Left lung (tissue), 10 donors: Measurements from ENCODE around the gene CBLN4. TPM values are rescaled to one million over a fixed set of nuclear protein-coding genes. Genes with fewer than 3 reads are reported as not detected.

Experiments used
- ATAC-seq: fragments of 200-7000 bp; cut with Tn5 transposase; one replicate; pipeline ENCODE4 v1.9.1; 2020; ENCODE audit warnings: moderate library complexity
- DNase-seq, 4 donors: peaks; one replicate each; pipeline ENCODE4 v3.0.0-alpha.2; 2013 to 2020
- H3K27ac ChIP-seq, 2 donors: fragments of 200-600 bp; sonication (generic) in 1 of 2; one replicate each; pipeline versions ENCODE4 v1.5.0 to v1.8.0; 2020 to 2021
- H3K27me3 ChIP-seq, 2 donors: fragments of 200-600 bp; sonication (generic) in 1 of 2; one replicate each; pipeline versions ENCODE4 v1.5.0 to v1.8.0; 2020 to 2021
- H3K36me3 ChIP-seq, 2 donors: fragments of 200-600 bp; sonication (generic) in 1 of 2; one replicate each; pipeline versions ENCODE4 v1.5.0 to v1.8.0; 2020 to 2021
- H3K4me1 ChIP-seq, 2 donors: fragments of 200-600 bp; one replicate each; pipeline ENCODE4 v1.8.0; 2021
- H3K4me3 ChIP-seq, 2 donors: fragments of 200-600 bp; sonication (generic) in 1 of 2; one replicate each; pipeline versions ENCODE4 v1.5.0 to v1.8.0; 2020 to 2021; ENCODE audit warnings: mild to moderate bottlenecking in 1 of 2
- H3K9me3 ChIP-seq, 2 donors: fragments of 200-600 bp; sonication (generic) in 1 of 2; one replicate each; pipeline versions ENCODE4 v1.5.0 to v1.8.0; 2020 to 2021
- CTCF ChIP-seq, 2 donors: fragments of 200-600 bp; sonication (generic) in 1 of 2; IDR thresholded peaks; one replicate each; pipeline versions ENCODE4 v1.5.0 to v1.8.0; 2021; ENCODE audit warnings: antibody characterized with exemption in 2 of 2
- intact Hi-C, 2 donors: fragments of 100-400 bp; cut with DNase I; formaldehyde crosslinking; loops; one replicate each; pipeline versions ENCODE4 v1.11.2 to v1.14.2; 2022
- polyA plus RNA-seq, 6 donors: library from polyadenylated mRNA; unstranded; fragments of 120-200 nt; gene quantifications; one replicate each; pipeline ENCODE4 v1.2.1, GENCODE V29; 2013; ENCODE audit not compliant: insufficient read length in 6 of 6
- total RNA-seq, 2 donors: library from RNA; stranded (reverse); fragmentation: NEBNext Ultra II Directional; extraction: Animal tissue kit (Norgen Biotek cat#: 25700); gene quantifications; one replicate each; pipeline ENCODE4 v1.2.1, GENCODE V29; 2021
- donor health status: DM: no; HTN: yes; CAD: no.
- donor health status: DM: no; HTN: no; CAD: no.

CBLN4 gene
- total and polyA plus RNA-seq, 8 donors, result 0.06 to 4.7 (median 0.27) TPM

GRCh38 chr20:55953201-55953600 is 52.1 kb downstream of the CBLN4 start:
- peak; percentile 88 for ATAC-seq
- no peak overlapping the region for H3K27ac ChIP-seq

DNA sequence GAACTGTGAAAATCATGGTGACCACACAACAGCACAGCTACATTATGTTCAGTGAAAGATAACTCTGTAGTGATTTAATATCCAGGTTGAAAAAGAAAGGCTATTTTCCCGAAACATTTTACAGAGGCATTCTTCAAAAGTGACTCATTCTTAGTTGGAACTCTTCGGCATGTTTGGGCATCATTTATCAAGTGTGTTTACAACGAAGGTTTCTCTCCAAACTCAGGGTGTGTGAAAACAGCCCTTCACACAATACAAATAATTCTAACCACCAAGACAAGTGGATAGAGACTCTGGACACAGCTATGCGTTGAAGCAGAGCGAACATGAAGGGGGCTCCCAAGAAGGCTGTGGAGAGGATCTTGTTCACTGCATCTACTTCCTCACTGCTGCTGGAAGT is 57.6 kb downstream of the CBLN4 start:
- intact Hi-C loops, result no loop called here
- peak; percentile 34 for ATAC-seq

More at GRCh38 chr20:55953201-55953600, 52.1 kb downstream of the CBLN4 start:
- intact Hi-C loops, result no loop called here
- no peak for TF ChIP-seq CTCF (IDR thresholded peaks at IDR 0.05)
- H3K4me1 ChIP-seq, result peaks cover 3 to 6% of the 10 kb centered on the region in 2 donors
- H3K9me3 ChIP-seq, result peaks cover 0 to 6% of the 10 kb centered on the region in 2 donors
- no peak overlapping the region for H3K4me3 ChIP-seq
- no peak for DNase-seq
- H3K36me3 ChIP-seq, result no peaks in the 10 kb centered on the region
- H3K27me3 ChIP-seq, result no peaks in the 10 kb centered on the region

More for the DNA sequence above, 57.6 kb downstream of the CBLN4 start:
- Histone ChIP-seq H3K27ac (no peak overlapping the region), H3K9me3 (peaks cover 0 to 22% of the 10 kb centered on the region in 2 donors), H3K4me3 (no peak overlapping the region), H3K27me3 (no peaks in the 10 kb centered on the region), H3K4me1 (no peaks in the 10 kb centered on the region), H3K36me3 (no peaks in the 10 kb centered on the region)
- no peak for TF ChIP-seq CTCF (IDR thresholded peaks at IDR 0.05)
- DNase-seq, result no peak

Other genes starting within 250 kb of the CBLN4 start
- gene MC3R, start 243.2 kb upstream of the CBLN4 start, total RNA-seq, result not detected
- not detected for gene MC3R, start 243.2 kb upstream of the CBLN4 start, polyA plus RNA-seq